H9 (cell line): ENCODE data around the gene TBL2. TPM values are rescaled to one million over a fixed set of nuclear protein-coding genes. Genes with fewer than 3 reads are reported as not detected.

Experiments
- DNase-seq: peaks from one replicate; pipeline ENCODE4 v3.0.0-alpha.2; 2017
- H2AFZ ChIP-seq: one replicate; pipeline ENCODE4 v1.6.1; 2013; ENCODE audit warnings: mild to moderate bottlenecking, low read length, control low read depth, moderate library complexity
- H2AK5ac ChIP-seq: 2 replicates; pipeline ENCODE4 v1.6.1; 2013; ENCODE audit warnings: low read length, control low read depth, mixed read lengths; ENCODE audit not compliant: insufficient read length
- H2BK120ac ChIP-seq: one replicate; pipeline ENCODE4 v1.6.1; 2013; ENCODE audit warnings: low read depth, mild to moderate bottlenecking, low read length, control low read depth, inconsistent platforms; ENCODE audit not compliant: poor library complexity, severe bottlenecking
- H2BK12ac ChIP-seq: 2 replicates; pipeline ENCODE4 v1.6.1; 2013; ENCODE audit warnings: low read length, control low read depth, mixed read lengths, low read depth; ENCODE audit not compliant: insufficient read length
- H2BK15ac ChIP-seq: 2 replicates; pipeline ENCODE4 v1.6.1; 2013; ENCODE audit warnings: low read depth, low read length, control low read depth
- H2BK20ac ChIP-seq: one replicate; pipeline ENCODE4 v1.6.1; 2013; ENCODE audit warnings: low read depth, mild to moderate bottlenecking, low read length, control low read depth, inconsistent platforms; ENCODE audit not compliant: poor library complexity, severe bottlenecking
- H2BK5ac ChIP-seq: 2 replicates; pipeline ENCODE4 v1.6.1; 2013; ENCODE audit warnings: low read length, control low read depth, mixed read lengths; ENCODE audit not compliant: insufficient read length
- H3K14ac ChIP-seq: 2 replicates; pipeline ENCODE4 v1.6.1; 2013; ENCODE audit warnings: low read length, control low read depth; ENCODE audit not compliant: insufficient read depth
- H3K18ac ChIP-seq: 2 replicates; pipeline ENCODE4 v1.6.1; 2013; ENCODE audit warnings: low read depth, mild to moderate bottlenecking, mixed read lengths, low read length, control low read depth; ENCODE audit not compliant: insufficient read length
- H3K23ac ChIP-seq: 2 replicates; pipeline ENCODE4 v1.6.1; 2013; ENCODE audit warnings: low read length, control low read depth, mixed read lengths, low read depth; ENCODE audit not compliant: insufficient read length
- H3K23me2 ChIP-seq: 2 replicates; pipeline ENCODE4 v1.6.1; 2013; ENCODE audit warnings: low read depth, mild to moderate bottlenecking, mixed read lengths, low read length, control low read depth; ENCODE audit not compliant: insufficient read length, poor library complexity, severe bottlenecking
- H3K27ac ChIP-seq: 2 replicates; pipeline ENCODE4 v1.5.1; 2013; ENCODE audit warnings: low read length, control low read depth, mixed read lengths, low read depth; ENCODE audit not compliant: insufficient read length
- H3K27me3 ChIP-seq: 2 replicates; pipeline ENCODE4 v1.6.1; 2013; ENCODE audit warnings: low read length, control low read depth, inconsistent platforms; ENCODE audit not compliant: insufficient read depth
- H3K4ac ChIP-seq: 2 replicates; pipeline ENCODE4 v1.6.1; 2013; ENCODE audit warnings: low read depth, mild to moderate bottlenecking, control low read depth, inconsistent platforms, low read length, moderate library complexity
- H3K4me1 ChIP-seq: 2 replicates; pipeline ENCODE4 v1.6.1; 2013; ENCODE audit warnings: low read length, control low read depth, inconsistent platforms; ENCODE audit not compliant: insufficient read depth
- H3K4me2 ChIP-seq: 2 replicates; pipeline ENCODE4 v1.6.1; 2013; ENCODE audit warnings: low read length, control low read depth, mixed read lengths; ENCODE audit not compliant: insufficient read length, insufficient read depth
- H3K56ac ChIP-seq: 2 replicates; pipeline ENCODE4 v1.6.1; 2013; ENCODE audit warnings: low read depth, mild to moderate bottlenecking, mixed read lengths, low read length, control low read depth; ENCODE audit not compliant: insufficient read length
- H3K79me1 ChIP-seq: 2 replicates; pipeline ENCODE4 v1.6.1; 2013; ENCODE audit warnings: low read depth, mild to moderate bottlenecking, moderate library complexity, low read length, control low read depth, inconsistent platforms; ENCODE audit not compliant: insufficient read depth, poor library complexity, severe bottlenecking
- H3K79me2 ChIP-seq: 2 replicates; pipeline ENCODE4 v1.6.1; 2013; ENCODE audit warnings: low read length, control low read depth, inconsistent platforms; ENCODE audit not compliant: insufficient read depth
- H3K9ac ChIP-seq: 2 replicates; pipeline ENCODE4 v1.6.1; 2013; ENCODE audit warnings: low read length, control low read depth, mixed read lengths; ENCODE audit not compliant: insufficient read length; ENCODE audit errors: extremely low read depth
- H3K9me3 ChIP-seq: one replicate; pipeline ENCODE4 v1.6.1; 2013; ENCODE audit warnings: low read depth, low read length, inconsistent platforms; ENCODE audit not compliant: control insufficient read depth
- H3T11ph ChIP-seq: one replicate; pipeline ENCODE4 v1.6.1; 2013; ENCODE audit warnings: mild to moderate bottlenecking, low read length, control low read depth, inconsistent platforms
- H4K20me1 ChIP-seq: one replicate; pipeline ENCODE4 v1.6.1; 2013; ENCODE audit not compliant: control insufficient read depth, insufficient read length, insufficient read depth
- H4K5ac ChIP-seq: 2 replicates; pipeline ENCODE4 v1.6.1; 2013; ENCODE audit warnings: low read depth, mild to moderate bottlenecking, mixed read lengths, low read length, control low read depth; ENCODE audit not compliant: insufficient read length
- H4K8ac ChIP-seq: replicated peaks from 2 replicates; pipeline ENCODE4 v1.6.1; 2013; ENCODE audit warnings: low read length, control low read depth, mixed read lengths, low read depth; ENCODE audit not compliant: insufficient read length
- H4K91ac ChIP-seq: 2 replicates; pipeline ENCODE4 v1.6.1; 2013; ENCODE audit warnings: low read depth, mild to moderate bottlenecking, moderate library complexity, mixed read lengths, low read length, control low read depth; ENCODE audit not compliant: insufficient read length
- H3K27ac Mint-ChIP-seq, 3 experiments: 2 replicates in 2 of 3; 3 replicates in 1 of 3; pipeline ENCODE4 v1.8.0; 2020 to 2021; ENCODE audit warnings: mixed read lengths in 3 of 3, mild to moderate bottlenecking in 1 of 3, moderate library complexity in 1 of 3
- H3K27me3 Mint-ChIP-seq: 2 replicates; pipeline ENCODE4 v1.8.0; 2021; ENCODE audit warnings: low read depth, mild to moderate bottlenecking, moderate library complexity, mixed read lengths
- H3K36me3 Mint-ChIP-seq, 3 experiments: 2 replicates in 2 of 3; 3 replicates in 1 of 3; pipeline ENCODE4 v1.8.0; 2020 to 2021; ENCODE audit warnings: low read depth in 3 of 3, mixed read lengths in 3 of 3; ENCODE audit not compliant: insufficient read depth in 1 of 3
- H3K4me1 Mint-ChIP-seq, 2 experiments: 2 replicates each; pipeline ENCODE4 v1.8.0; 2020; ENCODE audit warnings: mixed read lengths in 2 of 2
- H3K4me3 Mint-ChIP-seq, 2 experiments: 2 replicates in 1 of 2; 3 replicates in 1 of 2; pipeline ENCODE4 v1.8.0; 2020 to 2021; ENCODE audit warnings: mild to moderate bottlenecking in 2 of 2, mixed read lengths in 2 of 2, moderate library complexity in 1 of 2
- H3K9me3 Mint-ChIP-seq, 2 experiments: 2 replicates in 1 of 2; 3 replicates in 1 of 2; pipeline ENCODE4 v1.8.0; 2020; ENCODE audit warnings: mild to moderate bottlenecking in 2 of 2, mixed read lengths in 2 of 2, moderate library complexity in 1 of 2
- WGBS: extraction: QIAGEN DNeasy Blood & Tissue Kit; methylation state at CpG from one replicate; pipeline ENCODE4 v1.1.7; 2013; ENCODE audit warnings: missing lambda C conversion rate, low lambda C conversion rate, mixed read lengths; ENCODE audit not compliant: insufficient read length; ENCODE audit errors: extremely low coverage; 5-methylcytosine and 5-hydroxymethylcytosine counted together
- total RNA-seq: library from RNA; stranded (reverse); gene quantifications from 2 replicates; pipeline ENCODE4 v1.2.1, GENCODE V29; 2021
- TF ChIP-seq, protein P1 (sequence below): fragments of 200-600 bp; sonication (generic); conservative IDR thresholded peaks from 3 replicates; pipeline ENCODE4 v1.8.0; 2021; ENCODE audit warnings: antibody characterized with exemption, mild to moderate bottlenecking

The TBL2 gene
- total RNA-seq, 1 experiment from 2014 or later, result 26.7 TPM

DNA sequence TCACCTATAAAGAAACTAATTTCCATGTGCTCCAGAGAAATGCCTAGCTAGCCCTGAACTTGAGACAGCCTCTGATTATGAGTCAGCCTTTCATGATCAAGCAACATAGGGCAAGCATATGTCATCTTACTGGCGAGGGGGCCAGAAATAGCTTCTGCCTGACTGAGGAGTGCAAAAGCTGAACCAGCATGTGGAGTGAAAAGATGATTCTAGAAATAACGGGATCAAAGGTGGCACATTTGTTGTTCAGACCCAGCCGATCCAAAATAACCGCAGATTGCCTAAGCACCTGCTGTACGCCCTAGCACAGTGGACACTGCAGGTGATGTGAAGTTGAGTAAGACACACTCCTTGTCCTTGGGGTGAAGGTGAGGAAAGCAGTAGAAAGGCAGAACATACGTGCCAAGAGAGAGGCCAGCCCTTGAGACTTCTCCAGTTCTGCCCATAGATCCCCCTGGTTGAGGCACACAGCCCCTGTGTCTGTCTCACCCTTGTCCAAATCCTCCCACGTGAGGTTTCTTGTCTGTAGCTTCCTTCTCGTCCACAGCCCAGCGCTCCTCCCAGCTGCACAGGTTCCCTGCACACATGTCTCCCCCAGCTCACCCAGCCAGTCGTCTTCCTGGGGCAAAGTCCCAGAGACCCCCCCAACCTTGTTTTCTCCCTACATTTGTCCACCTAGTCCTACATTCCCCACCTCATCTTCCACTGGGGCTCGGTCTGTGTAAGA is 18.1 kb downstream of the TBL2 start:
- Histone ChIP-seq H3K4ac (no peak overlapping the region), H3K27ac (no peak overlapping the region), H3K18ac (no peak overlapping the region), H3K27me3 (0 out of 2 replicates have a peak, but pooled peaks cover 3% of the 10 kb centered on the region), H2BK5ac (no peak overlapping the region), H3K79me1 (no peaks in the 10 kb centered on the region), H2AFZ (no peak overlapping the region), H3K79me2 (peaks cover 3% of the 10 kb centered on the region; the same call in 1 of the 2 replicates), H2BK20ac (no peak overlapping the region), H4K8ac (no peak overlapping the region), H3K9me3 (no peaks in the 10 kb centered on the region), H3K14ac (no peak overlapping the region), H2BK120ac (no peak overlapping the region), H2BK15ac (no peak overlapping the region), H2BK12ac (no peak overlapping the region), H4K91ac (no peak overlapping the region), H3K9ac (no peak overlapping the region), H3K4me2 (no peak overlapping the region), H3K23ac (no peak overlapping the region), H2AK5ac (no peak overlapping the region), H3K56ac (no peak overlapping the region), H4K5ac (no peak overlapping the region), H3T11ph (no peak overlapping the region), H4K20me1 (no peaks in the 10 kb centered on the region), H3K23me2 (peaks cover 6% of the 10 kb centered on the region), H3K4me1 (no peaks in the 10 kb centered on the region)
- TF ChIP-seq, protein P1, sequence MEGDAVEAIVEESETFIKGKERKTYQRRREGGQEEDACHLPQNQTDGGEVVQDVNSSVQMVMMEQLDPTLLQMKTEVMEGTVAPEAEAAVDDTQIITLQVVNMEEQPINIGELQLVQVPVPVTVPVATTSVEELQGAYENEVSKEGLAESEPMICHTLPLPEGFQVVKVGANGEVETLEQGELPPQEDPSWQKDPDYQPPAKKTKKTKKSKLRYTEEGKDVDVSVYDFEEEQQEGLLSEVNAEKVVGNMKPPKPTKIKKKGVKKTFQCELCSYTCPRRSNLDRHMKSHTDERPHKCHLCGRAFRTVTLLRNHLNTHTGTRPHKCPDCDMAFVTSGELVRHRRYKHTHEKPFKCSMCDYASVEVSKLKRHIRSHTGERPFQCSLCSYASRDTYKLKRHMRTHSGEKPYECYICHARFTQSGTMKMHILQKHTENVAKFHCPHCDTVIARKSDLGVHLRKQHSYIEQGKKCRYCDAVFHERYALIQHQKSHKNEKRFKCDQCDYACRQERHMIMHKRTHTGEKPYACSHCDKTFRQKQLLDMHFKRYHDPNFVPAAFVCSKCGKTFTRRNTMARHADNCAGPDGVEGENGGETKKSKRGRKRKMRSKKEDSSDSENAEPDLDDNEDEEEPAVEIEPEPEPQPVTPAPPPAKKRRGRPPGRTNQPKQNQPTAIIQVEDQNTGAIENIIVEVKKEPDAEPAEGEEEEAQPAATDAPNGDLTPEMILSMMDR, result no peak
- Mint-ChIP-seq H3K4me1 (peaks cover 14 to 19% of the 10 kb centered on the region in 2 experiments), H3K9me3 (peaks cover 3 to 4% of the 10 kb centered on the region in 2 experiments; a peak in 3 of 5 replicates), H3K27me3 (peaks cover 37% of the 10 kb centered on the region), H3K27ac (no peak overlapping the region), H3K4me3 (no peak overlapping the region; a peak in 1 of 5 replicates), H3K36me3 (0 out of 7 replicates have a peak, but pooled peaks cover 0 to 2% (median 0%) of the 10 kb centered on the region in 3 experiments)
- no peak for DNase-seq
- no CpG with 5 or more reads among the region's 11 CpGs for WGBS
